Mononuclear cell (primary cell): ENCODE results near the gene HOXD1. TPM values are rescaled to one million over a fixed set of nuclear protein-coding genes. Genes with fewer than 3 reads are reported as not detected.

ENCODE experiments used
- H3K27me3 ChIP-seq: 2 replicates; pipeline ENCODE4 v1.6.0; 2011; ENCODE audit warnings: low read length, control low read depth; ENCODE audit not compliant: insufficient read depth
- H3K4me1 ChIP-seq: 2 replicates; pipeline ENCODE4 v1.5.1; 2011; ENCODE audit warnings: mild to moderate bottlenecking, low read length, control low read depth; ENCODE audit not compliant: insufficient read depth
- H3K4me3 ChIP-seq: 2 replicates; pipeline ENCODE4 v1.5.1; 2011; ENCODE audit warnings: mild to moderate bottlenecking, low read length, moderate library complexity
- H3K9me3 ChIP-seq: 2 replicates; pipeline ENCODE4 v1.5.1; 2011; ENCODE audit warnings: low read depth, mild to moderate bottlenecking, control low read depth, low read length
- total RNA-seq: library from RNA; depleted of rRNA; stranded (reverse); fragments of >200 nt; gene quantifications from one replicate; pipeline ENCODE4 v1.2.3, GENCODE V29; 2012

Gene HOXD1
- total RNA-seq, 1 donor, result not detected

GRCh38 chr2:176212276-176212675, 23.8 kb downstream of the HOXD1 start:
- Histone ChIP-seq H3K9me3 (no peaks in the 10 kb centered on the region), H3K4me1 (no peaks in the 10 kb centered on the region), H3K4me3 (no peak overlapping the region), H3K27me3 (peaks cover 12% of the 10 kb centered on the region)

- Histone ChIP-seq H3K27me3 (peaks cover 12% of the 10 kb centered on the region), H3K4me3 (no peak overlapping the region), H3K9me3 (no peaks in the 10 kb centered on the region), H3K4me1 (no peaks in the 10 kb centered on the region)
Observed at GRCh38 chr2:176213406-176213805, 24.9 kb downstream of the HOXD1 start.

GRCh38 chr2:176227874-176228273, 39.4 kb downstream of the HOXD1 start:
- Histone ChIP-seq H3K4me3 (no peak overlapping the region), H3K4me1 (no peaks in the 10 kb centered on the region), H3K27me3 (peaks cover 26% of the 10 kb centered on the region), H3K9me3 (no peaks in the 10 kb centered on the region)

- Histone ChIP-seq H3K27me3 (peaks cover 19% of the 10 kb centered on the region), H3K4me1 (no peaks in the 10 kb centered on the region), H3K9me3 (no peaks in the 10 kb centered on the region)
Observed at GRCh38 chr2:176234156-176234555, 45.7 kb downstream of the HOXD1 start.

GRCh38 chr2:176234940-176235339, 46.5 kb downstream of the HOXD1 start:
- Histone ChIP-seq H3K27me3 (peaks cover 19% of the 10 kb centered on the region), H3K4me3 (no peak overlapping the region), H3K4me1 (no peaks in the 10 kb centered on the region), H3K9me3 (no peaks in the 10 kb centered on the region)

More at GRCh38 chr2:176234156-176234555, 45.7 kb downstream of the HOXD1 start:
- no peak overlapping the region for H3K4me3 ChIP-seq

- peaks cover 14% of the 10 kb centered on the region for H3K27me3 ChIP-seq
- no peak overlapping the region for H3K4me3 ChIP-seq
- H3K4me1 ChIP-seq, result no peaks in the 10 kb centered on the region
- H3K9me3 ChIP-seq, result no peaks in the 10 kb centered on the region
Observed at GRCh38 chr2:176237456-176237855, 49.0 kb downstream of the HOXD1 start.

- H3K9me3 ChIP-seq, result no peaks in the 10 kb centered on the region
- H3K4me3 ChIP-seq, result no peak overlapping the region
- H3K27me3 ChIP-seq, result peaks cover 14% of the 10 kb centered on the region
- H3K4me1 ChIP-seq, result no peaks in the 10 kb centered on the region
Observed at GRCh38 chr2:176239031-176239430, 50.6 kb downstream of the HOXD1 start.

- H3K4me1 ChIP-seq, result no peaks in the 10 kb centered on the region
- H3K9me3 ChIP-seq, result no peaks in the 10 kb centered on the region
- no peak overlapping the region for H3K4me3 ChIP-seq
- H3K27me3 ChIP-seq, result peaks cover 15% of the 10 kb centered on the region
Observed at GRCh38 chr2:176240301-176240700, 51.8 kb downstream of the HOXD1 start.

Other genes starting within 250 kb of the HOXD1 start
- 17.4 TPM for gene LNPK, start 186.4 kb upstream of the HOXD1 start, total RNA-seq
- gene EVX2, start 104.7 kb upstream of the HOXD1 start, total RNA-seq, result not detected
- not detected for gene HOXD13, start 95.9 kb upstream of the HOXD1 start, total RNA-seq
- not detected for gene HOXD12, start 88.9 kb upstream of the HOXD1 start, total RNA-seq
- gene HOXD11, start 81.4 kb upstream of the HOXD1 start, total RNA-seq, result not detected
- gene HOXD10, start 71.9 kb upstream of the HOXD1 start, total RNA-seq, result not detected
- not detected for gene HOXD9, start 65.9 kb upstream of the HOXD1 start, total RNA-seq
- not detected for gene HOXD8, start 59.0 kb upstream of the HOXD1 start, total RNA-seq
- 0.21 TPM for gene HOXD4, start 37.1 kb upstream of the HOXD1 start, total RNA-seq
- not detected for gene HOXD3, start 31.4 kb upstream of the HOXD1 start, total RNA-seq
- gene MTX2, start 80.8 kb downstream of the HOXD1 start, total RNA-seq, result 5.0 TPM